ENCODE data around the gene NAGK.
"Not testable (repeated sequence)": the region's sequence is repeated elsewhere in the genome, so short reads cannot be mapped to it uniquely, and the experiment has no call there.

NAGK gene

DNA sequence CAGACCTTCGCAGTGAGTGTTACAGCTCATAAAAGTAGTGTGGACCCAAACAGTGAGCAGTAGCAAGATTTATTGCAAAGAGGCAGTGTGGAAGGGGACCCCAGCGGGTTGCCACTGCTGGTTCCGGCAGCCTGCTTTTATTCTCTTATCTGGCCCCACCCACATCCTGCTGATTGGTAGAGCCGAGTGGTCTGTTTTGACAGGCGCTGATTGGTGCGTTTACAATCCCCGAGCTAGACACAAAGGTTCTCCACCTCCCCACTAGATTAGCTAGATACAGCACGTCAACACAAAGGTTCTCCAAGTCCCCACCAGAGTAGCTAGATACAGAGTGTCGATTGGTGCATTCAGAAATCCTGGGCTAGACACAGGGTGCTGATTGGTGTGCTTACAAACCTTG is 23.4 kb downstream of the NAGK start:
- WGBS (ENCODE audit: extremely low coverage, insufficient coverage, low lambda C conversion rate) = no CpG with 5 or more reads among the region's 9 CpGs
- not testable (repeated sequence) for H3K23ac ChIP-seq (ENCODE audit: low read length)

GRCh38 chr2:71092491-71093260 is 24.2 kb downstream of the NAGK start:
- not testable (repeated sequence) for H3K18ac ChIP-seq (ENCODE audit: low read length); H3K4me1 ChIP-seq (ENCODE audit: control insufficient read depth, low read depth, low read length); H3K23ac ChIP-seq (ENCODE audit: low read length); H3K9ac ChIP-seq (ENCODE audit: low read length); H3K27ac ChIP-seq (ENCODE audit: low read depth, low read length); H2BK15ac ChIP-seq (replicated peaks; ENCODE audit: low read depth); H3K27me3 ChIP-seq (ENCODE audit: insufficient read depth, low read length, poor library complexity); H3K79me1 ChIP-seq (ENCODE audit: low read length); H4K8ac ChIP-seq (ENCODE audit: low read depth, low read length); H4K5ac ChIP-seq (ENCODE audit: low read length); H3K36me3 ChIP-seq (ENCODE audit: control insufficient read depth, insufficient read depth, low read length); H3K79me2 ChIP-seq (ENCODE audit: control insufficient read depth, insufficient read depth, low read length); H3K4ac ChIP-seq (ENCODE audit: low read depth, low read length); H3K4me2 ChIP-seq (ENCODE audit: low read length); H2BK5ac ChIP-seq (ENCODE audit: low read length); H2AK5ac ChIP-seq (ENCODE audit: low read length); DNase-seq; H2BK120ac ChIP-seq (ENCODE audit: low read depth, low read length); H3K56ac ChIP-seq (ENCODE audit: low read length); H3K4me3 ChIP-seq (ENCODE audit: low read length)
- no CpG with 5 or more reads among the region's 33 CpGs for WGBS (ENCODE audit: extremely low coverage, insufficient coverage, low lambda C conversion rate)

More for the DNA sequence above, 23.4 kb downstream of the NAGK start:
- not testable (repeated sequence) for H3K79me1 ChIP-seq (ENCODE audit: low read length); H3K79me2 ChIP-seq (ENCODE audit: control insufficient read depth, insufficient read depth, low read length); H2BK120ac ChIP-seq (ENCODE audit: low read depth, low read length); H3K18ac ChIP-seq (ENCODE audit: low read length); H3K4me3 ChIP-seq (ENCODE audit: low read length); H2BK5ac ChIP-seq (ENCODE audit: low read length); H4K8ac ChIP-seq (ENCODE audit: low read depth, low read length); H3K4me1 ChIP-seq (ENCODE audit: control insufficient read depth, low read depth, low read length); H2AK5ac ChIP-seq (ENCODE audit: low read length); H2BK15ac ChIP-seq (replicated peaks; ENCODE audit: low read depth); H3K9ac ChIP-seq (ENCODE audit: low read length); H3K27ac ChIP-seq (ENCODE audit: low read depth, low read length); H4K5ac ChIP-seq (ENCODE audit: low read length); H3K56ac ChIP-seq (ENCODE audit: low read length); H3K36me3 ChIP-seq (ENCODE audit: control insufficient read depth, insufficient read depth, low read length); H3K27me3 ChIP-seq (ENCODE audit: insufficient read depth, low read length, poor library complexity); DNase-seq; H3K4ac ChIP-seq (ENCODE audit: low read depth, low read length); H3K4me2 ChIP-seq (ENCODE audit: low read length)

DNA sequence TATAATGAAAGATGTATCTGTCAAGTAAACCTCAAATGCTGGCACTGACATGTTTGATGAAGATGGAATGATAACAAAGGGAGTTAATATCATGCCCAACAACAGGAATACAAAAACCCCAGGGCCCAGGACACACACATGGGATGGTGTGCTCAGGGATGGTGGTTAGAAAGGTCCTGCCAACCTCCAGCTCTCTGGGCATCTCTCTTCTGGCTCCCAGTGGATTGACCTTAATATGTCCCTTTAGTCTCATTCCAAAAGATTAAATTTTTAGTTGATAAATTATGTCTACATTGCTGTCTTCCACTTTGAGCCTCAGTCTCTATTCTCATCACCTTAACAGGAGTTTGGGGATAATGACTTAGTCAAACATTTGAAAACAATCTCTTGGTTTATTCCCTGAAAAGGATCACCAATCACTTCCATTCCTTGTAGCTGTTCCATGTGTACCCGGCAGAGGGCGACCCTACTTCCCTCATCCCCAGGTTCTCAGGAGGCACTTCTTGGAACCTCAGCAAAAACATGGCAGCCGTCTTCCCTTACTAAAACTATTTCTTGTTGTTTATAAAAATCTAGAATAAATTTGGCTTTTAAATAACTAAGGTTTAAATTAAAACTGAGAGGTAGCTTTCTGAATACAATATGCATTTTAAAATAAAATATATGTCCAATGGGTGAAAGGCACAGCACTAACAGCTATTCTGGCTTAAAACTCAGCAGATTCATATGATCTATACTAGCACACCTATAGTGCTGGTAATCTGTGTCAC is 31.9 kb downstream of the NAGK start:
- Histone ChIP-seq H4K8ac (ENCODE audit: low read depth, low read length) (no peak overlapping the region), H3K9ac (ENCODE audit: low read length) (no peak overlapping the region), H3K27me3 (ENCODE audit: insufficient read depth, low read length, poor library complexity) (no peaks in the 10 kb centered on the region), H3K4me1 (ENCODE audit: control insufficient read depth, low read depth, low read length) (no peaks in the 10 kb centered on the region), H2BK5ac (ENCODE audit: low read length) (no peak overlapping the region), H3K4me3 (ENCODE audit: low read length) (no peak overlapping the region), H3K56ac (ENCODE audit: low read length) (no peak overlapping the region), H3K79me2 (ENCODE audit: control insufficient read depth, insufficient read depth, low read length) (no peaks in the 10 kb centered on the region), H2BK120ac (ENCODE audit: low read depth, low read length) (no peak overlapping the region), H2AK5ac (ENCODE audit: low read length) (no peak overlapping the region), H3K23ac (ENCODE audit: low read length) (no peak overlapping the region), H3K4ac (ENCODE audit: low read depth, low read length) (no peak overlapping the region), H3K27ac (ENCODE audit: low read depth, low read length) (no peak overlapping the region), H3K79me1 (ENCODE audit: low read length) (no peaks in the 10 kb centered on the region), H3K4me2 (ENCODE audit: low read length) (no peak overlapping the region), H4K5ac (ENCODE audit: low read length) (no peak overlapping the region), H3K36me3 (ENCODE audit: control insufficient read depth, insufficient read depth, low read length) (no peaks in the 10 kb centered on the region), H3K18ac (ENCODE audit: low read length) (no peak overlapping the region), H2BK15ac (replicated peaks; ENCODE audit: low read depth) (no peak overlapping the region)
- peak; percentile 72 for DNase-seq
- no CpG with 5 or more reads among the region's 3 CpGs for WGBS (ENCODE audit: extremely low coverage, insufficient coverage, low lambda C conversion rate)

GRCh38 chr2:71101656-71102055 is 33.2 kb downstream of the NAGK start:
- no peak for DNase-seq
- H3K36me3 ChIP-seq (ENCODE audit: control insufficient read depth, insufficient read depth, low read length) = no peaks in the 10 kb centered on the region
- no peak overlapping the region for H2BK5ac ChIP-seq (ENCODE audit: low read length)
- H3K4me1 ChIP-seq (ENCODE audit: control insufficient read depth, low read depth, low read length) = no peaks in the 10 kb centered on the region
- H3K23ac ChIP-seq (ENCODE audit: low read length) = no peak overlapping the region
- no peak overlapping the region for H3K27ac ChIP-seq (ENCODE audit: low read depth, low read length)
- H4K5ac ChIP-seq (ENCODE audit: low read length) = no peak overlapping the region
- no peak overlapping the region for H3K4ac ChIP-seq (ENCODE audit: low read depth, low read length)
- H3K27me3 ChIP-seq (ENCODE audit: insufficient read depth, low read length, poor library complexity) = no peaks in the 10 kb centered on the region
- H3K9ac ChIP-seq (ENCODE audit: low read length) = no peak overlapping the region
- H2BK15ac ChIP-seq (replicated peaks; ENCODE audit: low read depth) = no peak overlapping the region
- H3K56ac ChIP-seq (ENCODE audit: low read length) = no peak overlapping the region
- H3K18ac ChIP-seq (ENCODE audit: low read length) = no peak overlapping the region
- no peak overlapping the region for H3K4me2 ChIP-seq (ENCODE audit: low read length)
- H2BK120ac ChIP-seq (ENCODE audit: low read depth, low read length) = no peak overlapping the region
- H2AK5ac ChIP-seq (ENCODE audit: low read length) = no peak overlapping the region
- no peak overlapping the region for H4K8ac ChIP-seq (ENCODE audit: low read depth, low read length)
- H3K79me2 ChIP-seq (ENCODE audit: control insufficient read depth, insufficient read depth, low read length) = no peaks in the 10 kb centered on the region
- no peak overlapping the region for H3K4me3 ChIP-seq (ENCODE audit: low read length)
- no CpG with 5 or more reads among the region's 2 CpGs for WGBS (ENCODE audit: extremely low coverage, insufficient coverage, low lambda C conversion rate)
- no peaks in the 10 kb centered on the region for H3K79me1 ChIP-seq (ENCODE audit: low read length)

DNA sequence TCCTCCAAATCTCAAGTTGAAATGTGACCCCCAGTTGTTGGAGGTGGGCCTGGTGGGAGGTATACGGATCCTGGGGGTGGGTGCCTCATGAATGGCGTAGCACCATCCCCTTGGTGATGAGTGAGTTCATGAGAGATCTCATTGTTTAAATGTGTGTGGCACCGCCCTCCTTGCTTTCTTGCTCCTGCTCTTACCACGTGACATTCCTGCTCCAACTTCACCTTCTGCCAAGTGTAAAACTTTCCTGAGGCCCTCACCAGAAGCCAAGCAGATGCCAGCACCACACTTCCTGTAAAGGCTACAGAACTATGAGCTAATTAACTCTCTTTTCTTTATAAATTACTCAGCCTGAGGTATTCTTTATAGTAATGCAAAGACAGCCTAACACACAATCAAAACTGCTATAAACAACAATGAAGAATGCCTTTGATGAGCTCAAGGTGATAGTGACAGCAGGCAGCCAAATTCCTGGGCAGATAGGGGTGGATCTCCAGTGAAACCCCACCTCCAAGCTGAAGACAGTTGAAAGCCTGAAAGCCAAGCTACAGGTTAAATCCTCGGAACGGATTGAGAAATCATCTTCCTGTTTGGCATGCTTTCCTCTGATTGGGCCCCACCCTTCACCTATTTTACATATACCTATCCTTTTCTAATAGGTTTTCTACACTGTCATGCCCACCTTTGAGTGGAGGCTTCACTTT is 34.7 kb downstream of the NAGK start:
- Histone ChIP-seq H3K4me1 (ENCODE audit: control insufficient read depth, low read depth, low read length) (no peaks in the 10 kb centered on the region), H4K8ac (ENCODE audit: low read depth, low read length) (no peak overlapping the region), H3K18ac (ENCODE audit: low read length) (no peak overlapping the region), H2BK5ac (ENCODE audit: low read length) (no peak overlapping the region), H3K9ac (ENCODE audit: low read length) (no peak overlapping the region), H3K4me2 (ENCODE audit: low read length) (no peak overlapping the region), H3K23ac (ENCODE audit: low read length) (no peak overlapping the region), H3K4ac (ENCODE audit: low read depth, low read length) (no peak overlapping the region), H3K79me1 (ENCODE audit: low read length) (no peaks in the 10 kb centered on the region), H3K27ac (ENCODE audit: low read depth, low read length) (no peak overlapping the region), H2BK120ac (ENCODE audit: low read depth, low read length) (no peak overlapping the region), H3K79me2 (ENCODE audit: control insufficient read depth, insufficient read depth, low read length) (no peaks in the 10 kb centered on the region), H3K56ac (ENCODE audit: low read length) (no peak overlapping the region), H2AK5ac (ENCODE audit: low read length) (no peak overlapping the region), H3K27me3 (ENCODE audit: insufficient read depth, low read length, poor library complexity) (no peaks in the 10 kb centered on the region), H4K5ac (ENCODE audit: low read length) (no peak overlapping the region), H2BK15ac (replicated peaks; ENCODE audit: low read depth) (no peak overlapping the region), H3K36me3 (ENCODE audit: control insufficient read depth, insufficient read depth, low read length) (no peaks in the 10 kb centered on the region), H3K4me3 (ENCODE audit: low read length) (no peak overlapping the region)
- no CpG with 5 or more reads among the region's 6 CpGs for WGBS (ENCODE audit: extremely low coverage, insufficient coverage, low lambda C conversion rate)
- peak; percentile 94 for DNase-seq

Data from mesendoderm (in vitro differentiated cells).